Activated T-cell treated with anti-CD3 and anti-CD28 coated beads, Interleukin-2, amount 50 U/mL, for 1 hour (primary cell): ENCODE data around the gene CORO2A.
A peak's percentile ranks its signal among the peaks of the same experiment; 100 is the strongest.
"Not testable (repeated sequence)": the region's sequence is repeated elsewhere in the genome, so short reads cannot be mapped to it uniquely, and the experiment has no call there.

Source experiments
- DNase-seq: peaks from one replicate; pipeline ENCODE4 v3.0.0-alpha.2; 2020

CORO2A gene

DNA sequence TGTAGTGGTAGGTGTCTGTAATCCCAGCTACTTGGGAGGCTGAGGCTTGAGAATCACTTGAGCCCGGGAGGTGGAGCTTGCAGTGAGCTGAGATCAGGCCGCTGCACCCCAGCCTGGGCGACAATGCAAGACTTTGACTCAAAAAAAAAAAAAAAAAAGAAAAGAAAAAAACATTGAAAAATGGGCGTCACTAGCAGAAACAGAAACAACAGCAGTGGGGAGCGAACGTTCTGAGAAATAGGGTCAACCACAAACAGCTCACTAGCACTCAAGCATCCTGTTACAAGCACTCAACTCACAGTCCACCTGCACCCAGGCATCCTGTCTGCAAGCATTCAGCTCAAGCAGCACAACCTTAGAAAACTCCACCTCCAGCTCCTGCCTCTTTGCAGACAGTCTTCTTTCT is 90.6 kb downstream of the CORO2A start:
- DNase-seq = peak; percentile 71

DNA sequence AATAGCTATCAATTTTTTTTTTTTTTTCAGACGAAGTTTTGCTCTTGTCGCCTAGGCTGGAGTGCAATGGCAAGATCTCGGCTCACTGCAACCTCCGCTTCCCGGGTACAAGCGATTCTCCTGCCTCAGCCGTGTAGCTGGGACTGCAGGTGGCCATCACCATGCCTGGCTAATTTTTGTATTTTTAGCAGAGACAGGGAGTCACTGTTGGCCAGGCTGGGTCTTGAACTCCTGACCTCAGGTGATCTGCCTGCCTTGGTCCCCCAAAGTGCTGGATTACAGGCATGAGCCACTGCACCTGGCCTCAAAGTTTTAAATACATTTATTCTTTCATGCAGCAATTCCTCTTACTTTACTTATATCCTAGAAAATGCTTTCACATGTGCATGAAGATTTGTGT is 91.0 kb downstream of the CORO2A start:
- no peak for DNase-seq

DNA sequence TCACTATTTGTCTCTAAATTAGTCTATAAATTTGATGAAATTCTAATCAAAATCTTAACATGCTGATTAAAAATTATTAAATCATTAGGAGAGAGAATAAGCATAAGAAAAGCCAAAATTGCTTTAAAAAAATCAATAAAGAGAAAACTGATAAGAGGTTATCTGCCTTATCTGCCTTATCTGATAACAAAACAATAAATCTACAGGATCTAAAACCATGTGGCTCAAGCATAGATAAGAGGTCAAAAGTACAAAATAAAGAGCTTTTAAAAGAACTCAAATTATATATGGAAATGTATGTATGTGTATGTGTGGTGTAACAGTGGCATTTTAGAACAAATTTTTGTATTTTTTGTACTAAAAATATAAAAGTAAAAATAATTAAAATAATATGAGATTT is 92.0 kb downstream of the CORO2A start:
- DNase-seq = no peak

DNA sequence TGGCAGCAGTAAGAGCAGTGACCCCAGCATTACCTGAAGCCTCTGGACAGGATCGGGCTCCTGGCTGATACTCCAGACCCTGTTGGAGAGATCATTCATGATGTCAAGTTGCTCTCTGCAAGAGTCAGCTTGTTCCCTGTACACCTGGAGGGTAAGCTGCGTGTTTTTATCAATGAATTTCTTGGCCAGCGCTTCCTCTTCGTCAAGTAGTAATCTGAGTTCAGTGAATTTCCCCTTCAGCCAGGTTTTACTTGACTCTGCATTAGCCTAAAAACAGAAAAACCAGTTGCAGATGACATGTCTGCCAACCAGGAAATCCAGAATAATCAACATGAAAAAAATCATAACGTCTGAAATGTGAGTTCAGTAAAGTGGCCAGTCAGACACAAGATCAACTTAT is 92.5 kb downstream of the CORO2A start:
- DNase-seq = no peak

DNA sequence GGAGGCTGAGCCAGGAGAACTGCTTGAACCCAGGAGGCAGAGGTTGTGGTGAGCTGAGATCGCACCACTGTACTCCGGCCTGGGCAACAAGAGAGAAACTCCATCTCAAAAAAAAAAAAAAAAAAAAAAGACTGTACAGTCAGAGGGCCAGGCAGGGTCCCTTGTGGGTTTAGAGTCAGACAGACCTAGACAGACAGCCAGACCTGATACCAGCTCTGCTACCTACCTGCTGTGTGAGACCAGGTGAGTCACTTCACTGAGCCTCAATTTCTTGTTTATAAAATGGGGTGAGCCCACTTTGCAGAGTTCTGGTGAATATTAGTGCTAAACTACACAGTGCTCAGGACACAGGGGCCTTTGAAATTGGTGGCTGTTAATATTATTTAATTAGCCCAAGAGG is 93.1 kb downstream of the CORO2A start:
- DNase-seq = no peak

GRCh38 chr9:98097836-98098235 is 94.6 kb downstream of the CORO2A start:
- DNase-seq = no peak

DNA sequence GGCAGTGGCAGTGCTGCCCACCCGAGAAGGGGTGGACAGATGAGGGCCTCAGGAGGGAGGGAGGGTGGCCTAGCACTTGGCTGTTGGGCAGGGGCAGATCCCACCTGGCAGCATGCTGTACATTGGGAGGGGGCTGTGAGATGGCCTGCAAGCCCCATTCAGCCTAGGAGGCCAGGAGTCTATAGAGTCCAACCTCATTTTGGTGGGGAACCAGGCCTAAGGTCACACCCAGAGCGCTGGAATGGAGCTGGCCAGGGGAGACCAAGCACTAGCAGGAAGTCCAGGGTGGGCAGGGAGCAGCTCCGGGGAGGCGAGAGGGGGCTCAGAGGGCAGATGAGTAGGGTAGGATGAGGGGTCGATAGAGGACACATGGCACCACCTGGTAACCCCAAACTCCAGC is 96.3 kb downstream of the CORO2A start:
- no peak for DNase-seq

GRCh38 chr9:98095401-98095800 is 97.0 kb downstream of the CORO2A start:
- no peak for DNase-seq

GRCh38 chr9:98094851-98095250 is 97.6 kb downstream of the CORO2A start:
- no peak for DNase-seq

- no peak for DNase-seq
Measured at GRCh38 chr9:98094316-98094715, 98.1 kb downstream of the CORO2A start.

DNA sequence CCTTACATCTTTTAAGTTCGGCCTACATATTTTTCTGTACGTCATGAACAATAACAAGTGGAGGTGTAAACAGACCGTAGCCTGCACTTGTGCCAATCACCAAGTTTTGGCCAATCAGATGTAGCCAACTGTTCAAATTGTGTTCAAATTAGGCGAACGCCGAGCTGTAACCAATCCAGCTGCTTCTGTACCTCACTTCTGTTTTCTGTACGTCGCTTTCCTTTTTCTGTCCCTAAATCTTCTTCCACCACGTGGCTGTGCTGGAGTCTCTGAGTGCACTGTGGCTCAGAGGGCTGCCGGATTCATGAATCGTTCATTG is 99.9 kb downstream of the CORO2A start:
- no peak for DNase-seq

DNA sequence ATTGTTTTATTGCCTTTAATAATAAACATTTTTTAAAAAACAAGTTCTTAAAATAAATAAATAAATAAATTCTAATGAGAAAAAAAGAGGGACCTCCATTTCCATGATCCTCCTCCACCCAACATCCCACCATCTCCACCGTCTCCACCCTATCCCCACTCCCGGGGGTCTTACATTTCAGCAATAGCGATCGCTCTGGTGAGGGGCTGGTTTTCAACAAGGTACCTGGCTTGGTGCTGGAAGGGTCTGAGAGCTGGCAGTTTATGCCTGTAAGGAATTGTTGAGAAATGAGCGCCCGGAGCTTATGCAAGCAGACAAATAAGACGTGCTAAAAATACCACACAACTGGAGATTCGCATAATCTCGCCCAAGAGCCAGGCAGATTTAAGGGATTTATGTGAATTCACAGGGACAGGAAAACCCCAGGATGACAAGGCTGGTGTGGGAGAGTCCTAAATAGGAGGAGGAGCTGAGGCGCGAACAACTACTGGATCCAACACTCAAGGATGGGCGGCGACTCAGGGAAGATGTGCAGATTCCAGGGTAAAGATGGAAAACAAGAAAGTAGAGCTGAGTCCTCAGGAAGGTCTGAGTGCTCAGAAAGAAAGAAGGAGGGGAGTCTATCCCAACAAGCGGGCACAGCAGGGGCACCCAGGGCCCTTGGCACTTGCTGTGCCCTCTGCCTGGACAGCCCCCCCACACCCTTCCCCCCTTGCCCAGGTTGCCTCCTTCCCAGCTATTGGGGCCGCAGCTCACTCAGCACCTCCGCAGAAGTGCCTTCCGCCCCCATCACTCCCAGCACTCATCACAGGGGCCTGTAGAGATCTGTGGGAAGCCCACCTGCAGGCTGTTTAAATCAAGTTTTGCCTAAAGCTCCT is 100.5 kb downstream of the CORO2A start:
- DNase-seq = no peak

GRCh38 chr9:98090674-98091073 is 101.8 kb downstream of the CORO2A start:
- DNase-seq = not testable (repeated sequence)

DNA sequence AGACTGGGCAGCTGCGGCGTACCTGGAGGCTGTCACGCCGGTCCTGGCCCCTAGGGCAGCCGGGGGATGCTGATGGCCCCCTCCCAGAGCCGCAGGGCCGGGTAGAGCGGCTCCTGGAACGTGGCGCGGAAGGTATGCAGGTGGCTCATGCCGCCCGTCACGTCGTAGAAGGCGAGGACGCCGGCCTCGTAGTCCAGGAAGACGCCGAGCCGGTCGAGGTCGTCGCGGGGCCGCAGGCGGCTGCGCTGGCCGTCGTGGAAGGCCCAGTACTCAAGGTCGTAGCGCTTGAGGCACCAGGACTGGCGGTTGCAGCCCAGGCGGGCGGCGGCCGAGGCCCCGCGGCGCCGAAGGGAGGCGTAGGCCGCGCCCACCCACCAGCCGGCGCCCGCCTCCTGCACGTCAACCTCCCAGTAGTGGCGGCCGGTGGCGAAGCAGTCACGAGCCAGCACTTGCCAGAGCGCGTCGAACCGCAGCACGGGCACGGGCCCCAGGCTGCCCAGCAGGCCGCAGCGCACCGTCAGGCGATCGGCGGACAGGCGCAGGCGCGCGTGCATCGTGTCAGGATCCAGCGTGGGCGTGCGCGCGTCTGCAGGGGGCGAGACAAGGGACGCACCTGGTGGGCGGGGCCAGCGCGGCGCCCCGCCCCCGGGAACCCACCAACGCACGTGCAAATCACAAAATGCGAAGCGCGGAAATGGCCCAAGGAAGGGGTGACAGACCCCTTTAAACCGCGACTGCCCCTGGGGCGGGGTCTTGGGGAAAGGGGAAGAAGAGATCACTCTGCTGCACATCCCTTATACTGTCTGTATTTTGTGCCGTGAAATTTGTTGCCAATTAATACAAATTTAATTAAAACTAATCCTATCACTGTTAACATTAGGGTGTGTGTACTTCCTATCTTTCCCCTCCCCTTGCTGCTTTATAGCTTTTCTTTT is 104.8 kb downstream of the CORO2A start:
- peak; percentile 57 for DNase-seq

GRCh38 chr9:98086461-98086860 is 106.0 kb downstream of the CORO2A start:
- no peak for DNase-seq

DNA sequence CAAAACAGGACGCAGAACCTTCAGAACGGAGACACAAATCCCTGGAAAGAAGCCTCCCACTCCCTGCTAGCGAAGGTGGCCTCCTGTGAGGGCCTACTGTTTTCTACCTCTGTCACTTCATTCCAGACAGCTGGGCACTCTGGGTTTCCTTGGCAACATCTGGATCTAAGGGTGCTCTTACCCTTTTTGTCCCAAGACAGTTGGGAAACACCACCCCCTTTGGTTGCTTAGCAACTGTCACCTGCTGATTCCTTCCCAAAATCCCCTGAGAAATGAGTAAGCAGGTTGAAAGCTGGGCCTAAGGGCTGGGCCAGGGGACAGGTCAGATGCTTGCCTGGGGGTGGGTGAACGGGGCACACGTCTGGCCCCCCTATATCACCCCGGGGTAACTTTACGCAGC is 106.5 kb downstream of the CORO2A start:
- no peak for DNase-seq

- DNase-seq = no peak
Measured at GRCh38 chr9:98085058-98085457, 107.4 kb downstream of the CORO2A start.

GRCh38 chr9:98084396-98084795 is 108.0 kb downstream of the CORO2A start:
- DNase-seq = no peak

DNA sequence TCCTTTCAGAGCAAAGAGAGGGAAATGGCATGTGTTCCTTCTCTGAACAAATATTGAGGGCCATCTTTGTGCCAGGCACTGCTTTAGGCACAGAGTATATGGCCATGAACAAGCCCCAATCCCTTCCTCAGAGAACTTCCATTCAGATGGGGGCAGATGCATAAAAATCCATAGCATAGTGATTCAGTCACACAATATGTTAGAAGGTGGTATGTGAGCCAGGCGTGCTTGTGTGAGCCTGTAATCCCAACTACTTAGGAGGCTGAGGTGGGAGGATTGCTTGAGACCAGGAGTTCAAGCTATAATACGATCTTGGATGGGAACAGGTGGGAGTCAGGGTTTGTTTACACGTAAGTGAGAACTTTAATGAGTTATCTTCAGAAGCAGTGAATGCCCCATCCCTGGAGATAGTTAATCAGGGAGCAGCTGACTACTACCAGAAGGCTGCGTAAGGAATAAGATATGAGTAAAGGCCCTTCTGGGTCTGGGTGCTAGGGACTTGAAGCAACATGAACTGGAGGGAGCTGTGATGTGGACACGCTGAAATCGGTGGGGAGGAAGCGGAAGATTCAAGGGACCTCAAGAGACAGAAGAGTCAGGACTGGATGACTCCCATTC is 108.8 kb downstream of the CORO2A start:
- DNase-seq = no peak

DNA sequence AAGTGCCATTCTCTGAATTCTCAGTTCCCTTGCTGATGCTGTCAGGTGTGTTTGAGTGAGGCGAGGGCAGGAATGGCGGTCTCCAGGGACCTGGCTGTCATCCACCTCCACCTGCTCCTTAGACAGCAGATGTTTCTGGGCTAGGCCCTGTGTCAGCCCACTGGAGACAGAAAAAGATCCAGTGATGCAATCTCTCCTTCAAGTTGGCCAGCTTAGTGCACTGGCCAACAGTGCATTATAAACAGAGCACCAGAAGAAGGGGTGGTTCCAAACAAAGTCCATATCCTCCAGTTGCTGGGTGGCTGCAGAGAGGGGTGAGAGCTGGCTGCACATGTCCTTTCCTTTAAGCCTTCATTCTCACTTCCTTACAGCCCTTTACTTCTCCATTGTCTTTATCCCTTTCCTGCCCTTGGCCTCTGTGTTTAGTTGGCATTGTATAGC is 109.4 kb downstream of the CORO2A start:
- DNase-seq = no peak

GRCh38 chr9:98081477-98082219 is 110.8 kb downstream of the CORO2A start:
- DNase-seq = no peak

- no peak for DNase-seq
Measured at GRCh38 chr9:98080780-98081179, 111.7 kb downstream of the CORO2A start.

- DNase-seq = no peak
Measured at GRCh38 chr9:98080326-98080725, 112.1 kb downstream of the CORO2A start.
